Measurements from ENCODE around the gene BZW1.
"Not testable (repeated sequence)": the region's sequence is repeated elsewhere in the genome, so short reads cannot be mapped to it uniquely, and the experiment has no call there.

The BZW1 gene

GRCh38 chr2:200794143-200794542, 17.6 kb upstream of the BZW1 start:
- DNase-seq: no peak

GRCh38 chr2:200795028-200795440, 16.7 kb upstream of the BZW1 start:
- DNase-seq: no peak

- no peak for DNase-seq
These were observed 15.1 kb upstream of the BZW1 start for GRCh38 chr2:200796561-200796960.

GRCh38 chr2:200797242-200797770, 14.4 kb upstream of the BZW1 start:
- DNase-seq: no peak

GRCh38 chr2:200798514-200798913, 13.2 kb upstream of the BZW1 start:
- no peak for DNase-seq

- DNase-seq: no peak
These were observed 11.3 kb upstream of the BZW1 start for GRCh38 chr2:200800458-200800857.

- DNase-seq: not testable (repeated sequence)
These were observed 10.3 kb upstream of the BZW1 start for GRCh38 chr2:200801431-200801830.

- no peak for DNase-seq
These were observed 2.0 kb upstream of the BZW1 start for GRCh38 chr2:200809506-200810251.

GRCh38 chr2:200810252-200810997, 1.3 kb upstream of the BZW1 start:
- no peak for DNase-seq

- DNase-seq: no peak
These were observed 745 bp upstream of the BZW1 start for GRCh38 chr2:200810998-200811332.

GRCh38 chr2:200812122-200813022, 662 bp downstream of the BZW1 start:
- DNase-seq: peak; percentile 4 to 14

- DNase-seq: no peak
These were observed 2.6 kb downstream of the BZW1 start for GRCh38 chr2:200814276-200814815.

GRCh38 chr2:200814917-200815316, 3.2 kb downstream of the BZW1 start:
- DNase-seq: no peak

GRCh38 chr2:200818732-200819131, 7.0 kb downstream of the BZW1 start:
- not testable (repeated sequence) for DNase-seq

- DNase-seq: no peak
These were observed 9.0 kb downstream of the BZW1 start for GRCh38 chr2:200820573-200821234.

GRCh38 chr2:200821686-200822245, 10.1 kb downstream of the BZW1 start:
- DNase-seq: no peak

- DNase-seq: no peak
These were observed 16.4 kb downstream of the BZW1 start for GRCh38 chr2:200828104-200828503.

- no peak for DNase-seq
These were observed 17.0 kb downstream of the BZW1 start for GRCh38 chr2:200828572-200829257.

- DNase-seq: no peak
These were observed 17.5 kb downstream of the BZW1 start for GRCh38 chr2:200829258-200829655.

GRCh38 chr2:200834701-200835100, 23.0 kb downstream of the BZW1 start:
- no peak for DNase-seq

- no peak for DNase-seq
These were observed 27.8 kb downstream of the BZW1 start for GRCh38 chr2:200839513-200839912.
